DOHH2 (cell line): ENCODE results near the gene NXPH4.

Experiments
- H3F3A ChIP-seq: fragments of 200-600 bp; sonication (generic), shearing (Covaris generic); 2 replicates; pipeline ENCODE4 v1.6.0; 2016; ENCODE audit warnings: antibody characterized with exemption, mild to moderate bottlenecking; ENCODE audit not compliant: control insufficient read depth, insufficient read depth
- H3K27ac ChIP-seq: fragments of 200-600 bp; sonication (generic); 2 replicates; pipeline ENCODE4 v1.5.1; 2014; ENCODE audit warnings: low read depth, mild to moderate bottlenecking, low read length, moderate library complexity
- H3K27me3 ChIP-seq: fragments of 200-600 bp; sonication (generic); 2 replicates; pipeline ENCODE4 v1.6.1; 2014; ENCODE audit warnings: mild to moderate bottlenecking, low read length, mixed read lengths; ENCODE audit not compliant: control insufficient read depth
- H3K36me3 ChIP-seq: fragments of 200-600 bp; sonication (generic); 2 replicates; pipeline ENCODE4 v1.6.1; 2014; ENCODE audit warnings: mild to moderate bottlenecking, low read length, moderate library complexity, mixed read lengths; ENCODE audit not compliant: control insufficient read depth
- H3K4me1 ChIP-seq: fragments of 200-600 bp; sonication (generic); 2 replicates; pipeline ENCODE4 v1.6.1; 2014; ENCODE audit warnings: mild to moderate bottlenecking, low read length, mixed read lengths; ENCODE audit not compliant: control insufficient read depth
- H3K4me2 ChIP-seq: fragments of 200-600 bp; sonication (generic); 2 replicates; pipeline ENCODE4 v1.6.0; 2014; ENCODE audit warnings: mild to moderate bottlenecking, low read length, moderate library complexity
- H3K4me3 ChIP-seq: fragments of 200-600 bp; sonication (generic); 2 replicates; pipeline ENCODE4 v1.5.1; 2014; ENCODE audit warnings: mild to moderate bottlenecking, low read length, mixed read lengths
- H3K79me2 ChIP-seq: fragments of 200-600 bp; sonication (generic); 2 replicates; pipeline ENCODE4 v1.6.1; 2014; ENCODE audit warnings: mild to moderate bottlenecking, low read length, mixed read lengths; ENCODE audit not compliant: control insufficient read depth
- H3K9me2 ChIP-seq: fragments of 200-600 bp; sonication (generic); replicated peaks from 2 replicates; pipeline ENCODE4 v1.6.1; 2014; ENCODE audit warnings: mild to moderate bottlenecking, low read length, mixed read lengths; ENCODE audit not compliant: control insufficient read depth
- H3K9me3 ChIP-seq: fragments of 200-600 bp; sonication (generic); 2 replicates; pipeline ENCODE4 v1.6.1; 2014; ENCODE audit warnings: antibody characterized with exemption, low read length, mixed read lengths; ENCODE audit not compliant: control insufficient read depth, insufficient read depth
- H4K20me1 ChIP-seq: fragments of 200-600 bp; sonication (generic); 2 replicates; pipeline ENCODE4 v1.6.0; 2014; ENCODE audit warnings: low read depth, mild to moderate bottlenecking, antibody characterized with exemption, low read length, moderate library complexity; ENCODE audit not compliant: control insufficient read depth, insufficient read depth
- EZH2phosphoT487 ChIP-seq: fragments of 200-600 bp; sonication (generic); IDR thresholded peaks from 2 replicates; pipeline ENCODE4 v1.6.1; 2017; ENCODE audit warnings: borderline replicate concordance, mild to moderate bottlenecking, antibody characterized with exemption, low read length, moderate library complexity, mixed read lengths
- TF ChIP-seq, protein P1 (sequence below): fragments of 200-600 bp; sonication (generic); IDR thresholded peaks from one replicate; pipeline ENCODE4 v1.5.1; 2014; ENCODE audit warnings: antibody characterized with exemption, mild to moderate bottlenecking, low read depth, low read length; ENCODE audit not compliant: poor library complexity, severe bottlenecking

NXPH4 gene

DNA sequence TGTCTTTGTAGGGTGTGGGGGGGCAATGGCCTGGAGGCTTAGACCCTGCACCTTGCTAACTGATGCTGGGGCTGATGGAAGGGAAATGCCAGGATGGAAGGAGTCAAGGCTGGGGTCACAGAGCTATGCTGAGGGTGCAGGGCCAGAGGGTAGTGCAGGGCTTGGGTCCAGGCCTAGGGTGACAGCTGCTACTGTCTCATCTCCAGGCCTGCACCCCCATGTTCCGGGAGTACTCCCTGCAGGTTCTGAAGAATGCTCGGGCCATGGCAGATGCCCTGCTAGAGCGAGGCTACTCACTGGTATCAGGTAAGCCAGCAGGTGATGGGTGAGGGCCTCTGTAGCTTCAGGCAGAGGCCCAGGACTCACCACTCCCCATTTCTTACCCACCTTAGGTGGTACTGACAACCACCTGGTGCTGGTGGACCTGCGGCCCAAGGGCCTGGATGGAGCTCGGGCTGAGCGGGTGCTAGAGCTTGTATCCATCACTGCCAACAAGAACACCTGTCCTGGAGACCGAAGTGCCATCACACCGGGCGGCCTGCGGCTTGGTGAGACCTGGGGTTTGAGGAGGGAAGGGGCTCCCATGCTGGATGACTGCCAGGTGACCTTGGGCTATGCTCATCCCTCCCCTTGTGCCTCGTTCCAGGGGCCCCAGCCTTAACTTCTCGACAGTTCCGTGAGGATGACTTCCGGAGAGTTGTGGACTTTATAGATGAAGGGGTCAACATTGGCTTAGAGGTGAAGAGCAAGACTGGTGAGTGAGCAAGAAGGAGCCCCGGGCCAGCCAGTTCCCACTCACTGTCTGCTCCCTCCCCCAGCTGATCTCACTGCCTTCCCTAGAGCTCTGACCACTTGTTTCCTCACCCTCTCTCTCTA, 17.0 kb downstream of the NXPH4 start:
- Histone ChIP-seq H3K36me3 (peaks cover 65% of the 10 kb centered on the region), H3K4me2 (peak overlapping the region; percentile 98), H3K27me3 (no peaks in the 10 kb centered on the region), H3K9me2 (no peaks in the 10 kb centered on the region), H3K27ac (peak overlapping the region; percentile 71), H3K4me1 (peaks cover 91% of the 10 kb centered on the region), H3K79me2 (peaks cover 41% of the 10 kb centered on the region), H3F3A (peaks cover 41% of the 10 kb centered on the region), H3K4me3 (peak overlapping the region; percentile 46), H3K9me3 (no peaks in the 10 kb centered on the region), H4K20me1 (peaks cover 23% of the 10 kb centered on the region; the same call in 1 of the 2 replicates)
- TF ChIP-seq, protein P1, sequence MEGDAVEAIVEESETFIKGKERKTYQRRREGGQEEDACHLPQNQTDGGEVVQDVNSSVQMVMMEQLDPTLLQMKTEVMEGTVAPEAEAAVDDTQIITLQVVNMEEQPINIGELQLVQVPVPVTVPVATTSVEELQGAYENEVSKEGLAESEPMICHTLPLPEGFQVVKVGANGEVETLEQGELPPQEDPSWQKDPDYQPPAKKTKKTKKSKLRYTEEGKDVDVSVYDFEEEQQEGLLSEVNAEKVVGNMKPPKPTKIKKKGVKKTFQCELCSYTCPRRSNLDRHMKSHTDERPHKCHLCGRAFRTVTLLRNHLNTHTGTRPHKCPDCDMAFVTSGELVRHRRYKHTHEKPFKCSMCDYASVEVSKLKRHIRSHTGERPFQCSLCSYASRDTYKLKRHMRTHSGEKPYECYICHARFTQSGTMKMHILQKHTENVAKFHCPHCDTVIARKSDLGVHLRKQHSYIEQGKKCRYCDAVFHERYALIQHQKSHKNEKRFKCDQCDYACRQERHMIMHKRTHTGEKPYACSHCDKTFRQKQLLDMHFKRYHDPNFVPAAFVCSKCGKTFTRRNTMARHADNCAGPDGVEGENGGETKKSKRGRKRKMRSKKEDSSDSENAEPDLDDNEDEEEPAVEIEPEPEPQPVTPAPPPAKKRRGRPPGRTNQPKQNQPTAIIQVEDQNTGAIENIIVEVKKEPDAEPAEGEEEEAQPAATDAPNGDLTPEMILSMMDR = no peak
- TF ChIP-seq EZH2phosphoT487 = no peak

DNA sequence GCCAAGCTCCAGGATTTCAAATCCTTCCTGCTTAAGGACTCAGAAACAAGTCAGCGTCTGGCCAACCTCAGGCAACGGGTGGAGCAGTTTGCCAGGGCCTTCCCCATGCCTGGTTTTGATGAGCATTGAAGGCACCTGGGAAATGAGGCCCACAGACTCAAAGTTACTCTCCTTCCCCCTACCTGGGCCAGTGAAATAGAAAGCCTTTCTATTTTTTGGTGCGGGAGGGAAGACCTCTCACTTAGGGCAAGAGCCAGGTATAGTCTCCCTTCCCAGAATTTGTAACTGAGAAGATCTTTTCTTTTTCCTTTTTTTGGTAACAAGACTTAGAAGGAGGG, 17.6 kb downstream of the NXPH4 start:
- H3K9me3 ChIP-seq = no peaks in the 10 kb centered on the region
- peaks cover 90% of the 10 kb centered on the region for H3K4me1 ChIP-seq
- H3K27ac ChIP-seq = peak overlapping the region; percentile 71
- no peaks in the 10 kb centered on the region for H3K9me2 ChIP-seq
- peaks cover 65% of the 10 kb centered on the region for H3K36me3 ChIP-seq
- peaks cover 23% of the 10 kb centered on the region; the same call in 1 of the 2 replicates for H4K20me1 ChIP-seq
- H3K79me2 ChIP-seq = peaks cover 36% of the 10 kb centered on the region
- H3K27me3 ChIP-seq = no peaks in the 10 kb centered on the region
- H3K4me3 ChIP-seq = peak overlapping the region; percentile 46
- no peak for TF ChIP-seq EZH2phosphoT487
- TF ChIP-seq, protein P1 = no peak
- H3K4me2 ChIP-seq = peak overlapping the region; percentile 98
- peaks cover 38% of the 10 kb centered on the region for H3F3A ChIP-seq

DNA sequence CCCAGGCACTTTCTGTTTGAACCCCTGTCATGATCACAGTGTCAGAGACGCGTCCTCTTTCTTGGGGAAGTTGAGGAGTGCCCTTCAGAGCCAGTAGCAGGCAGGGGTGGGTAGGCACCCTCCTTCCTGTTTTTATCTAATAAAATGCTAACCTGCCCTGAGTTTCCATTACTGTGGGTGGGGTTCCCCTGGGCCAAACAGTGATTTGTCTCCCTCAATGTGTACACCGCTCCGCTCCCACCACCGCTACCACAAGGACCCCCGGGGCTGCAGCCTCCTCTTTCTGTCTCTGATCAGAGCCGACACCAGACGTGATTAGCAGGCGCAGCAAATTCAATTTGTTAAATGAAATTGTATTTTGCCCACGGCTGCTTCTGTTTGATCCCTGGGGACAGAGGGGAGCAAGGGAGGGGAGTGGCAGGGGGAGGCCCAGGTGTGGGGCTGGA, 18.0 kb downstream of the NXPH4 start:
- H3K4me3 ChIP-seq = peak overlapping the region; percentile 46
- peaks cover 65% of the 10 kb centered on the region for H3K36me3 ChIP-seq
- H3K9me2 ChIP-seq = no peaks in the 10 kb centered on the region
- peaks cover 23% of the 10 kb centered on the region; the same call in 1 of the 2 replicates for H4K20me1 ChIP-seq
- H3K4me2 ChIP-seq = peak overlapping the region; percentile 98
- H3F3A ChIP-seq = peaks cover 39% of the 10 kb centered on the region
- no peaks in the 10 kb centered on the region for H3K27me3 ChIP-seq
- peak overlapping the region; percentile 71 for H3K27ac ChIP-seq
- peaks cover 32% of the 10 kb centered on the region for H3K79me2 ChIP-seq
- H3K4me1 ChIP-seq = peaks cover 91% of the 10 kb centered on the region
- TF ChIP-seq EZH2phosphoT487 = no peak
- TF ChIP-seq, protein P1 = no peak
- H3K9me3 ChIP-seq = no peaks in the 10 kb centered on the region
